Fibroblast of villous mesenchyme (primary cell): ENCODE measurements around the gene ZNF628. TPM values are rescaled to one million over a fixed set of nuclear protein-coding genes. Genes with fewer than 3 reads are reported as not detected.

Experiments
- DNase-seq: peaks from one replicate; pipeline ENCODE4 v3.0.0-alpha.2; 2010; ENCODE audit warnings: low read depth
- H3K4me3 ChIP-seq: 2 replicates; pipeline ENCODE4 v1.5.1; 2011; ENCODE audit warnings: low read depth, mild to moderate bottlenecking, low read length
- CTCF ChIP-seq: IDR thresholded peaks from 2 replicates; pipeline ENCODE4 v1.5.1; 2012; ENCODE audit warnings: low read depth, mild to moderate bottlenecking, low read length; ENCODE audit not compliant: insufficient read depth
- total RNA-seq: library from RNA; depleted of rRNA; stranded (reverse); fragments of >200 nt; gene quantifications from 2 replicates; pipeline ENCODE4 v1.2.3, GENCODE V29; 2012

The ZNF628 gene
- total RNA-seq, 1 donor, result 0.86 TPM

DNA sequence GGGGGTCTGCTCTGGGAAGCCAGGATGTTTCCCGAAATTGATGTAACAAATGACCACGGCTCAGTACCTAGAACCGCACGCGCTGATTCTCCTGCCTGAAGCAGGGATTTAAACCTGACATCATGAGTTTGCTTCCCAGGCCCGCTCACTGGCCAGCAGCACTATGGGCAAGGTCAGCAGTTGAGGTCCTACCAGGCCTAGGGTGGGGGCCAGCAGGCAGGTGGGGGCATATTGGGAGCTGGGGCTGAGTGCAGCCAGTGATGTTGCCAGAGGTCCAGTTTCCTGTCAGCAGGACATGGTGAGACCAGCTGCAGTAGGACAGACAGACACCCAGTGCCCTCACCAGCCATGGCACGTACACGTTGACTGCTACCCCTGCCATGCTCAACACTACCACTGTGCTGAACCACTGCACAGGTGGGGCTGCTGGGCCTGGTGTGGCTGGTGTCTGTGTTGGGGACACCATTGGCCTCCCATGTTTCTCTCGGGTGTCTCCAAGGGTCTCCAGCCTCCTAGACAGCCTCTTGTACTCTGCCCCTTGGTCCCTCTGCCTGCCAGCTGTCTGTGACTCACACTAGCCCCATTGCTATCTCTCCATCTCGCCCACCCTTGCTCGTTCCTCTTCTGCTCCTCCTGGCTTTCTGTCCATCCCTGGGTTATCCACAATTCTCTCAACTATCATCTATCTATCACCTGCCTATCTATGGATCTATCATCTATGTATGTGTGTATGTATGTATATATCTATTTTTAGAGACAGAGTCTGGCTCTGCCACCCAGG is 10.8 kb upstream of the ZNF628 start:
- no peak for TF ChIP-seq CTCF
- no peak overlapping the region for H3K4me3 ChIP-seq
- no peak for DNase-seq

GRCh38 chr19:55466241-55466614 is 10.2 kb upstream of the ZNF628 start:
- H3K4me3 ChIP-seq, result no peak overlapping the region
- DNase-seq, result no peak
- TF ChIP-seq CTCF, result no peak

DNA sequence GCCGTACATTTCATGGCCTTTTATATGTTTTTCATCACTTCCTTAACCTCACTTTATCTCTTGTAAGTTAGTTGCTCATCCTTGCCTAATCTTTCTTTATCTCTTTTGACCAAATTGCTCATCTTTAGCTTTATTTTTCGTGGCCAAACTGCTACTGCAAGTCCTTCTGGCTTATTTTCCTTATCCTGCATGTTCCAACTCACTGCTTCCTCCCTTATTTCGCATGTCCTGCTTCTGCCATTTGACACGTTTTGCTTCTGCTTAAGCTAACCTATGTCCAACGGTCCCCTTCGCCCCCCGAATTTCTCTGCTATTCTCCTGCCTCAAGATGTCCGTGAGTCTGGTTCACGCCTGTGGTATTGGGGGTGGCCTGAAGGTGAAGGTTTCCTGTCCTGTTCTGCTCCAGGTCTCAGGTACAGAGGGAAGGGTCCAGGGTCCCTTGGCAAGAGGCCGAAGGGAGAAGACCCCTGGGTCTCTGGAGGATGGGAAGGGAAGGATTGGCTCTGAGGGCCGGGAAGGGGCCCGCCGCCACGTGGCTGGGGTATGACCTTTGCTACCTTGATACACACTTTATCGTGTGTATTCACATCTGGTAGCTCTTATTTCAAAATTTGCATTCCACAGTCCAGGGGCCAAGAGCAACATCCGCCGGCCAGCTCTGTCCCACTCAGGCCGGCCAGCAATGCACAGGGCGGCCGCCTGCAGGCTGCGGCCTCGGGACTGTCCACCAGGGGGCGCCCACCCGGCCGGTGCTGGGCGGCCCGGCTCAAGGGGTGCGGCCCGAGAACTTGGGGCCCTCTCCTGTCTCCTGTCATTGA is 9.0 kb upstream of the ZNF628 start:
- peak; percentile 93 for DNase-seq
- peak; percentile 95 for TF ChIP-seq CTCF
- H3K4me3 ChIP-seq, result no peak overlapping the region

DNA sequence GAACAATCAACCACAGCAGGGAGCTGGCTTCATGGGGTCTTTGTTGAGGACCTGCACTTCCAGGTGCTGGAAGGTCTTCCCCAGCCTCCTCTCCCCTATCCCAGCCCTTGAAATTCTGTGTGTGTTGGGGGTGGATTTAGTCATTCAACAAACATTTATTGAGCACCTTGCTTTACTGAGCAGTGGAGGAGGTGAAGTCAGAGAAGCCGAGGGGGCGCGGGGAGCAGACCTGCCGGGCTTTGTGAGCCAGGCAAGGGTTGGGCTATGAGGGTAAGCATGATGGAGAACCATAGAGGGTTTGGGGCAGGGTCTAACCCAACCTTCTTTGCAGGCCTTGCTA is 8.4 kb upstream of the ZNF628 start:
- no peak for TF ChIP-seq CTCF

DNA sequence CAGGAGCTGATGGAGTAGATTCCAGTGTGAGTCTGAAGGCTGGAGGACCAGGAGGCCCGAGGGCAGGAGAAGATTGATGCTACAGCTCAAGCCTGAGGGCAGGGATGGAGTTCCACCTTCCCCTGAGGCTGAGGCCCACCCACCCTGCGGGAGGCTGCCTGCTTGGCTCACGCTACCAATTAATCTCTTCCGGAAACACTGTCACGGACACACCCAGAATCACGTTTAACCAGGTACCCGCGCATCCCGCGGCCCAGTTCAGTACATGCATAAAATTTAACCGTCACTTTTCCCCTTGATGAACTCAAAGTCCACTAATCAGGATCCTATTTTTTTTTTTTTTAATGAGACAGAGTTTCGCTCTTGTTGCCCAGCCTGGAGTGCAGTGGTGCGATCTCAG is 5.2 kb upstream of the ZNF628 start:
- TF ChIP-seq CTCF, result no peak
- H3K4me3 ChIP-seq, result no peak overlapping the region
- no peak for DNase-seq

More for the DNA sequence above, 8.4 kb upstream of the ZNF628 start:
- no peak for DNase-seq
- no peak overlapping the region for H3K4me3 ChIP-seq

GRCh38 chr19:55472463-55472862 is 4.0 kb upstream of the ZNF628 start:
- H3K4me3 ChIP-seq, result no peak overlapping the region
- TF ChIP-seq CTCF, result no peak
- DNase-seq, result peak; percentile 52
